Measurements from ENCODE around the gene ULK3.

The ULK3 gene

DNA sequence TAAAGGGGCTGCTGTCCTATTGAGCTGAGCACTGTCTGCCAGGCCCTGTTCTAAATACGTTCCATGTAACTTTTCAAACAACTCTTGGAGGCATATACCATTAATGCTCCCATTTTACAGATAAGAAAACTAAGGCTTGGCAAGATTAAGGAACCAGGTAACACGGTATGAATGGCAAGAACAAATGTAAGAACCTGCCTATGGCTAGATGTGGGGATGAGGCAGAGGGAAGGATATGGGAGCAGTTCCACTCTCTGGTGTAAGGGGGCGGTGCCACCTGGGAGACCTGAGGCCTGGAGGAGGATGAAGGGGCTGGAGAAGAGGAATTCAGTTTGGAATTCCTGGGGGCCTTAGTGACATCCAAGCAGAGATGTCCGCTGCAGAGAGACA lies 34.1 kb downstream of the ULK3 start:
- Histone ChIP-seq H3K27ac (ENCODE audit: low read length) (no peak overlapping the region), H4K20me1 (ENCODE audit: insufficient read depth, low read length) (peaks cover 6% of the 10 kb centered on the region), H2AFZ (ENCODE audit: low read depth, low read length) (no peak overlapping the region), H3K4me3 (ENCODE audit: low read length) (no peak overlapping the region), H3K9ac (ENCODE audit: low read length) (no peak overlapping the region), H3K4me1 (ENCODE audit: low read length) (peaks cover 7% of the 10 kb centered on the region), H3K4me2 (ENCODE audit: low read length) (no peak overlapping the region), H3K36me3 (replicated peaks; ENCODE audit: low read depth, low read length) (peaks cover 11% of the 10 kb centered on the region), H3K9me3 (ENCODE audit: insufficient read depth, low read length) (no peaks in the 10 kb centered on the region), H3K79me2 (ENCODE audit: low read length) (no peaks in the 10 kb centered on the region), H3K27me3 (ENCODE audit: low read depth, low read length) (no peaks in the 10 kb centered on the region)
- TF ChIP-seq EZH2phosphoT487 (IDR thresholded peaks at IDR 0.05; ENCODE audit: low read depth): no peak
- TF ChIP-seq CTCF (IDR thresholded peaks at IDR 0.05; ENCODE audit: low read depth, low read length): peak; percentile 32; the same call in 1 of the 2 replicates

DNA sequence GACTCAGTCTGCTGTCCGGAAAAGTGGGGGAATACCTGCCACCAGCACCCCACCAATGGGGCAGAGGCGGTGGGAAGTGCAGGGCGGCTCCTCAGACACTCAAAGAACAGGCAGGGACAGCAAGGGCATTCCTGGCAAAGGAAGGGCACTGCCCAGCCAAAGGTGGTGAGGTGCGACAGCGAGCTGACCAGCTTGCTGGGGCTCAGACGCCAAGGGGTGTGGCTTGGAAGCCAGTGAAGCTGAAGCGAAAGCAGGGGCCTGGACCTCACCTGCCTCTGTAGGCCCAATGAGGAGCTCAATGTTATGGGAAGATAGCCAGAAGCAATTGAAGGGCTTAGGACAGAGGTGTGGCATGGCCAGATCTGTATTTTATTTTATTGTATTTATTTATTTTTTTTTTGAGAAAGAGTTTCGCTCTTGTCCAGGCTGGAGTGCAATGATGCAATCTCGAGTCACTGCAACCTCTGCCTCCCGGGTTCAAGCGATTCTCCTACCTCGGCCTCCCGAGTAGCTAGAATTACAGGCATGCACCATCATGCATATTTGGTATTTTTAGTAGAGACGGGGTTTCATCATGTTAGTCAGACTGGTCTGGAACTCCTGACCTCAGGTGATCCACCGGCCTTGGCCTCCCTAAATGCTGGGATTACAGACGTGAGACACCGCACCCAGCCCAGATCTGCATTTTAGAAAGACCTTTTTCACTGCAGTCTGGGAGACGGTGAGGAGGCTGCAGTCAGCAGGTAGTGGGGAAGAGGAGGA lies 34.7 kb downstream of the ULK3 start:
- no peak overlapping the region for H3K4me3 ChIP-seq (ENCODE audit: low read length)
- no peak overlapping the region for H2AFZ ChIP-seq (ENCODE audit: low read depth, low read length)
- H3K4me2 ChIP-seq (ENCODE audit: low read length): no peak overlapping the region
- peaks cover 7% of the 10 kb centered on the region for H3K4me1 ChIP-seq (ENCODE audit: low read length)
- no peaks in the 10 kb centered on the region for H3K27me3 ChIP-seq (ENCODE audit: low read depth, low read length)
- TF ChIP-seq EZH2phosphoT487 (IDR thresholded peaks at IDR 0.05; ENCODE audit: low read depth): no peak
- no peak for TF ChIP-seq CTCF (IDR thresholded peaks at IDR 0.05; ENCODE audit: low read depth, low read length)
- peaks cover 17% of the 10 kb centered on the region for H3K36me3 ChIP-seq (replicated peaks; ENCODE audit: low read depth, low read length)
- H3K27ac ChIP-seq (ENCODE audit: low read length): no peak overlapping the region
- no peaks in the 10 kb centered on the region for H3K79me2 ChIP-seq (ENCODE audit: low read length)
- H3K9me3 ChIP-seq (ENCODE audit: insufficient read depth, low read length): no peaks in the 10 kb centered on the region
- H3K9ac ChIP-seq (ENCODE audit: low read length): no peak overlapping the region
- peaks cover 12% of the 10 kb centered on the region for H4K20me1 ChIP-seq (ENCODE audit: insufficient read depth, low read length)

GRCh38 chr15:74807282-74807681 lies 35.7 kb downstream of the ULK3 start:
- Histone ChIP-seq H3K9ac (ENCODE audit: low read length) (no peak overlapping the region), H4K20me1 (ENCODE audit: insufficient read depth, low read length) (peaks cover 21% of the 10 kb centered on the region)
- TF ChIP-seq CTCF (IDR thresholded peaks at IDR 0.05; ENCODE audit: low read depth, low read length) (no peak), EZH2phosphoT487 (IDR thresholded peaks at IDR 0.05; ENCODE audit: low read depth) (no peak)

DNA sequence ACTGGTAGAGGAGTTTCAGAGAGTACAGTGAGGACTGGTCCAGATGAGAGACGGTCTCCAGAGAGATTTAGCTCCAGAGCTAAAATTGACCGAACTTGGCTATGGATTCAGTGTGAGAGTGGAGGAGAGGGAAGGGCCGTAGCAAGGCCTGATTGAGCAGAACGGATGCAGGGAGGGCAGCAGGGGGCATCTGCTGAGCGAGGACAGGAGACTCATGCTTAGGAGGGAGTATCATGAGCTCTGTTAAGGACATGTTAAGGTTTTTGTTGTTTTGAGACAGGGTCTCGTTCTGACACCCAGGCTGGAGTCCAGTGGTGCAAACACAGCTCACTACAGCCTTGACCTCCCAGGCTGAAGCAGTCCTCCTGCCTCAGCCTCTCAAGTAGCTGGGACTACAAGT lies 38.0 kb downstream of the ULK3 start:
- Histone ChIP-seq H2AFZ (ENCODE audit: low read depth, low read length) (no peak overlapping the region), H3K27ac (ENCODE audit: low read length) (no peak overlapping the region), H3K4me3 (ENCODE audit: low read length) (no peak overlapping the region), H3K36me3 (replicated peaks; ENCODE audit: low read depth, low read length) (peaks cover 49% of the 10 kb centered on the region), H4K20me1 (ENCODE audit: insufficient read depth, low read length) (peaks cover 42% of the 10 kb centered on the region), H3K79me2 (ENCODE audit: low read length) (peaks cover 19% of the 10 kb centered on the region), H3K9ac (ENCODE audit: low read length) (no peak overlapping the region), H3K27me3 (ENCODE audit: low read depth, low read length) (no peaks in the 10 kb centered on the region), H3K4me1 (ENCODE audit: low read length) (peaks cover 15% of the 10 kb centered on the region), H3K9me3 (ENCODE audit: insufficient read depth, low read length) (no peaks in the 10 kb centered on the region), H3K4me2 (ENCODE audit: low read length) (no peak overlapping the region)
- TF ChIP-seq CTCF (IDR thresholded peaks at IDR 0.05; ENCODE audit: low read depth, low read length) (no peak), EZH2phosphoT487 (IDR thresholded peaks at IDR 0.05; ENCODE audit: low read depth) (no peak)

More at GRCh38 chr15:74807282-74807681, 35.7 kb downstream of the ULK3 start:
- Histone ChIP-seq H3K9me3 (ENCODE audit: insufficient read depth, low read length) (no peaks in the 10 kb centered on the region), H3K36me3 (replicated peaks; ENCODE audit: low read depth, low read length) (peaks cover 27% of the 10 kb centered on the region), H3K4me3 (ENCODE audit: low read length) (no peak overlapping the region), H3K27me3 (ENCODE audit: low read depth, low read length) (no peaks in the 10 kb centered on the region), H3K4me1 (ENCODE audit: low read length) (peaks cover 7% of the 10 kb centered on the region), H3K4me2 (ENCODE audit: low read length) (no peak overlapping the region), H3K79me2 (ENCODE audit: low read length) (no peaks in the 10 kb centered on the region; the same call in 1 of the 2 replicates), H3K27ac (ENCODE audit: low read length) (no peak overlapping the region), H2AFZ (ENCODE audit: low read depth, low read length) (no peak overlapping the region)

All from OCI-LY3 (cell line).